HG03060 (cell line): Measurements from ENCODE around the gene LRRC70.
"Not testable (repeated sequence)": the region's sequence is repeated elsewhere in the genome, so short reads cannot be mapped to it uniquely, and the experiment has no call there.

Source experiments
- ATAC-seq: cut with Tn5 transposase; IDR thresholded peaks from one replicate; pipeline ENCODE4 v1.9.1; 2021; ENCODE audit warnings: low read depth, moderate number of reproducible peaks; ENCODE audit not compliant: unreplicated experiment

LRRC70 gene

DNA sequence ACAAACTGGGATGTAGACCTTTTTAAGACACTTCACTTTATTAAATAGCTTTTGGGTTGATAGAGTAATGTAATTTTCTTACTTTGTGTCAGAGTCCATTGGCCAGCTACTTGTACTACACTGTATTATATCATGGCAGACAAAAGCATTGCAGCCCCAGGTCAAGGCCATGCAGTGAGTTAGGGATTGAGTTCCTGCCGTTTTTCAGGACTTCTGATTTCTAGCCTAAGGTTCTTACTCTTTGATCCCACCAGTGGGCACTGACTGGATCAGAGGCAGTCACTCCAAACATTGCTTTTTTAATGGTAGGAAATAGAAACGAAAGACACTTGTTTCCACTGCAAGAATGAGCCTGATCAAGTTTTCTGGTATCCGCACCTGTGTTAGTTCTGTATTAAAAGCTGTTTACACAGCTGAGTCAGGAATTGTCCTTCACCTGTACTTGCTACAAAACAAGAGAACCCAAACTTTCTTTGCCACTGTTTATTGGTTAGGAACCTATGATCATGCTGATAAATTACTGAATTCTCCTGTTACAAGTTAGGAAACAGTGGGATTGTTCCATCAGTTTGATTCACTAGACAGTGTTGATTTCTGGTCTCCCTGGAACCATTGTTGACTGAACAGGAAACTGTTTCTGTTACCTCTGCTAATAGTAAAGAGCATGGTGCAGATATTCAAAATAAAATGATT, 22.1 kb downstream of the LRRC70 start:
- no peak for ATAC-seq

DNA sequence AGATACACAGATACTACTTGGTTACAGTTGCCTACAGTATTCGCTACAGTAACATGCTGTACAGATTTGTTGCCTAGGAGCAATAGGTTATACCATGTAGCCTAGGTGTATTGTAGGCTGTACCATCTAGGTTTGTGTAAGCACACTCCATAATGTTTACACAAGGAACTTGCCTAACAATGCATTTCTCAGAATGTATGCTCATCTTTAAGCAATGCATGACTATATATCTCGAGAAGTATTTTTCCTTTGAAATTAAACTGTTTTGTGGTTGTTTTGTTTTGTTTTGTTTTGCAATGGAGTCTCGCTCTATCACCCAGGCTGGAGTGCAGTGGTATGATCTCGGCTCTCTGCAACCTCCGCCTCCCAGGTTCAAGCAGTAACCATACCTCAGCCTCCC, 25.3 kb downstream of the LRRC70 start:
- ATAC-seq: no peak

DNA sequence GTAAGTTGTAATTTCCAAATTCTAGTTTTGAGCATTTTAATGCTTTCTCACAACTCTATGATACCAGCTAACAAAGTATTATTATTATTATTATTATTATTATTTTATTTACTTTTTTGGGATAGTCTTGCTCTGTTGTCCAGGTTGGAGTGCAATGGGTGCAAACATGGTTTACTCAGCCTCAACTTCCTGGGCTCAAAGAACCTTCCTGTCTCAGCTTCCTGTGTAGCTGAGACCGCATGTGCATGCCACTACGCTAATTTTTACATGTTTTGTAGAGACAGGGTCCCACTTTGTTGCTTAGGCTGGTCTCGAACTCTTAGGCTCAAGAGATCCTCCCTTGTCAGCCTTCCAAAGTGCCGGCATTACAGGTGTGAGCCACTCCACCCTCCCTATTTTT, 27.0 kb downstream of the LRRC70 start:
- ATAC-seq: no peak

DNA sequence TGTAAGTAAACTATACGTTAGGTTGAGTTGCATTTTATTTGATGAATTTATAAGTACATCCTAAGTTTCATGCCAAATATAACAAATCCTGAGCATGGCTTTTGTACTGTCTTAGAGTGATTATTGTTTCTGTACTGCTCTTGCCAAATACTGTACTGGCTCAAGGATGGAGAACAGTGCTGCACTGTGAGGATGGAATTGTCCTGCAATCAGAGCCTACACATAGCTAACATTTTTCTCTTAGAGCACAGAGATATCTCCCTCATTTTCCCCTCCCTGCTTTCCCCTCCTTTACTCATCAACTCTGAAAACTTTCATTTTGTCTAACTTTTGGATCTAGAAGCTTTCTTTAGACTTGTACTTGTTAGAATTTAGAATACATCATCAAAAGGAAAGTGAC, 28.3 kb downstream of the LRRC70 start:
- ATAC-seq: no peak

DNA sequence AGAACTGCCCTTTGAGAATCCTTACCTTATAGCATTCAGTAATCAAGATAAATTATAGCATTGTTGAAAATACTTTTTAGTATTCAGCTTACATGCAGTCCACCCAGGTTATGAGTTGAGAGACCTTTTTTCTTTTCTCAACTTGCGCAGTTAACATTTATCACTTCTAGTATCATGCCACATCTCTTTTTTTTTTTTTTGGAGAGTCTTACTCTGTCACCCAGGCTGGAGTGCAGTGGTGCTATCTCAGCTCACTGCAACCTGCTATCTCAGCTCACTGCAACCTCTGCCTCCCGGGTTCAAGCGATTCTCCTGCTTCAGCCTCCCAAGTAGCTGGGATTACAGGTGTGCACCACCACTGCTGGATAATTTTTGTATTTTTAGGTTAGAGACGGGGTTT, 29.0 kb downstream of the LRRC70 start:
- no peak for ATAC-seq

DNA sequence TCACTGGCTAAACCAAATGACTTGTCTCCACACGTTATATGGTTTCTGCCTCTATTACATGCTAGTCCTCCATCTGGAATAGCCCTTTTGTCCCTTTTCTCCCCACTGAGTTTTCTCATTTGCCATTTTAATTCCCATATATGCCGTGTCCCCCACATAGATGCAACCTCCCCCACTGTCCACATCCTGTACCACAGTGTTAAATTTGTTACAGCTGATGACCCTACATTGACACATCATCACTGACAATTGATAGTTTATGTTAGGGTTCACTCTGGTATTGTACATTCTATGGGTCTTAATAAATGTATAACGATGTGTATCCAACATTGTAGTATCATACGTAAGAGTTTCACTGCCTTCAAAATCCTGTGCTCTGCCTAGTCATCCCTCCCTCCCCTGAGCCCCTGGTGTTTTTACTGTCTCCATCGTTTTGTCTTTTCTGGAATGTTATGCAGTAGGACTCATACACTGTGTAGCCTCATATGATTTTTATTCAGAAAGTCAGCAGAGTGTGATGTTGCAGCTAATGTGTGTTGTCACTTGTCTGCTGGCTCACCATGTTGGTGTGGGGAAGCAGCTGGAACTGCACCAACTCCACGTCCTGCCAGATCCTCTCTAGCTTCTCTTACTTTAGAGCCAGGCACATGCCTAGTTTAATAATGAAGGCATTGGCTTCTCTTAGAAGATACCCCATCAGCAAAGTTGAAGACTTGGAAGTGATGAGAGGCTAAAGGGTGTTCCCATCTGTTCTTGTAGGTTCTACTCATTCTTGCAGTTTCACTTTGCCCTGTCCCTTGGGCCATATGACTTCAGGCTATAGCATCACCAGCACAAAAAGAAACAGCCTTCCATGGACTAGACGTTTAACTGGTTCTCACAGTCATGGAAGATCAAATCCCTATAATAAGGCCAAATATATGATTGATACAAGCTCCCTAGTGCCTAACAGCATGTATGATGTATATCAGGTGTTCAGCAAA, 30.2 kb downstream of the LRRC70 start:
- no peak for ATAC-seq

DNA sequence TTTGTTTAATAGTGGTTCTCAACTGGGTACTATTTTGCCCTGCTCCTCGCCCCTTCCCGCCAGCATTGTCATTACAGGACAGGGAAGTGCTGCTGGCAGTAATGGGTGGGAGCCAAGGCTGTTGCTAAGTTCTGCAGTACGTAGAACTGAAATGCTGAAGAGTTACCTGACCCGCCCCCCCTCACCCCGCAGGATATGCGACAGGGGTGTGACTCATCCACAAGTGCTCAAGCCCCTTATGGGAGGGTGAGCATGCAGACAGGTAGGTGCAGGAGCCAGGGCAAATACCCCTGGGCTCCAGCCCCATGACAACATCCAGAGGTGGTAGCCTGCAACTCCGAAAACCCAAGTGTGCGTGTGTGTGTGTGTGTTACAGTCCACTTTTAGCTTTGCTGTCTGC, 35.7 kb downstream of the LRRC70 start:
- no peak for ATAC-seq

DNA sequence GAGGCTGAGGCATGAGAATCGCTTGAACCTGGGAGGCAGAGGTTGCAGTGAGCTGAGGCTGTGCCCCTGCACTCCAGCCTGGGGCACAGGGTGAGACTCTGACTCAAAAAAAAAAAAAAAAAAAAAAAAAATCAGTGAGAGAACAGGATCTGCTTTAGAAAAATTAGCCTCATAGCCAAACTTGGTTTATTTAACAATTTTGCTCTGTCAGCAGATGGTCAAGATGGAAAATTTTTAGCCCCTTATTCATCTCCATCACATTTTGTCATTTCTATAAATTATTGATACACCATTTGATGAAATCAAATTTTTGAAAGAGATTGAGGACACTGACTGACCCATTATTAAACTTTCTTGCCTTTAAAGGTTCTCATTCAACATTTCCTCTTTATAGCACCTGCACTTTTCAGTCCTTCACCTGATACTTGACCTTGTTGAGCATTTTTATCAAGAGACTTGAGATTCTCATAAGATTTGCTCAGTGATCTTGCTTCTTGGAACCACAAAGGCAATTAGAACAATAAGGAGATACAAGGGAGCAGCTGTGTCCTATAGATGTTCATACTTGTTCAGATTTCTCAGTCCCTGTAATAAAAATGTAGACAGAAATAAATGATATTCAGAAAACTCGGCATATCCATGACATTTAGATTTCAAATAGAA, 38.1 kb downstream of the LRRC70 start:
- ATAC-seq: no peak

DNA sequence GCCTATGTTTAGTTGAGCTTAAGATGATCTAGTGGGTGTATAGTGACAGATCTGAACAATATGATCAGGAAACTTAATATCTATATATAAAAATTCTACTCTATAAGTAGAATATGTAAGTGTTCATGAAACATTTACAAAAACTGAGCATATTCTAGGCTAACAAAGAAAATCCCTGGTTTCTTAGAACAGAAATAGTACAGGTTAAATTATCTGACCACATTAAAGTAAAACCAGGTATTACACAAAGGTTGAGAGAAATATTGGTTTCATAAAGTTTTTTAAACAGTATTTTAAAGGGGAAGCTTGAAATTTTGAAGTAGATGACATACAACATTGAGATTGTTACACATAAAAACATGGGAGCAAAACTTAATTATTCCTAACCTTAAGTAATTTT, 39.3 kb downstream of the LRRC70 start:
- ATAC-seq: no peak

DNA sequence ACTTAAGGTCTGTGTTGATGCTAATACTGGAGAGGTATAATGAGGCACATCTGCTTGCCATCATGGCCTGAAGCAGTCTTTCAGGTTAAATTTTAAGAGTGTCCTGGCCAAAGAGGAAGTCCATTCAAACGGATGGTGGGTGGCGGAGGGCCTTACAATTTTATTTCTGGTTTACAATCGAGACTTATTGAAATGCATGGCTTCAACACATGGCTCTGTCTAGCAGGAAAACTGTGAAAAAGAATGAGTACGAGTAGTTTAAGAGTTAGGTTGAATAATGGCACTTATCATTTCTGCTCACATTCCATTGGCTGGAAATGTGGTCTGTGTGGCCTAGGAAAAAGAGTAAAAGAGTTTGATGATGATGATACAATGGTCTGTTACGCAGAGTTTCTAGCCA, 42.1 kb downstream of the LRRC70 start:
- ATAC-seq: no peak

DNA sequence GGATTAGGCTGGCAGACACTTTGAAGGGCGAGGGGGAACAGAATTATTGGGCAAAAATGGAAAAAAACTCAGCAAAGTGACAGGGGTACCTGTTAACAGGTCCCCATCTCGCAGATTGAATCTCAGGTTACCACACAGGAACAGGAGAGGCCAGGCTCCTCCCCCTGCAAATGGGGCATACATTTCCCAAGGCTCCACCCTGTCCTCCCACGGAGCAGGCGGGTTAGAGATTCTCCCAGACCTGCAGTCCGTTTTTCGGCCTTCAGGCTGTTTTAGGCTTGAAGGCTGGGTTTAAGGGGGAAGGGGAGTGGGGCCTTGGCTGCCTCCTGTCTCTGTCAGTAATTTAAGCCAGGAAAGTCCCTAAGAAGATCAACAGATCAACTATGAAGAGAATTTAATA, 42.7 kb downstream of the LRRC70 start:
- no peak for ATAC-seq

DNA sequence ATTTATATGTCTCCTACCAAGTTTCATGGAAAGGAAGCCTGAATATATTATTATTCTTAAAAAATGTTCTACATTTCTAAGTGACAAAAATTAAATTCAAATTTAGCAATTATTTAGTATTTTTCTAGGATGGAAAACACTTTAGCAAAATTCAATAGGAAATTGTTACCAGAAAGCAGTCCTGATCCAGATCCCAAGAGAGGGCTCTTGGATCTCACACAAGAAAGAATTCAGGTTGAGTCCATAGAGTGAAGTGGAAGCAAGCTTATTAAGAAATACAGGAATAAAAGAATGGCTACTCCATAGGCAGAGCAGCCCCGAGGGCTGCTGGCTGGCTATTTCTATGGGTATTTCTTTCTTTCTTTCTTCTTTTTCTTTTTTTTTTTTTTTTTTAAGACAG, 44.7 kb downstream of the LRRC70 start:
- no peak for ATAC-seq

DNA sequence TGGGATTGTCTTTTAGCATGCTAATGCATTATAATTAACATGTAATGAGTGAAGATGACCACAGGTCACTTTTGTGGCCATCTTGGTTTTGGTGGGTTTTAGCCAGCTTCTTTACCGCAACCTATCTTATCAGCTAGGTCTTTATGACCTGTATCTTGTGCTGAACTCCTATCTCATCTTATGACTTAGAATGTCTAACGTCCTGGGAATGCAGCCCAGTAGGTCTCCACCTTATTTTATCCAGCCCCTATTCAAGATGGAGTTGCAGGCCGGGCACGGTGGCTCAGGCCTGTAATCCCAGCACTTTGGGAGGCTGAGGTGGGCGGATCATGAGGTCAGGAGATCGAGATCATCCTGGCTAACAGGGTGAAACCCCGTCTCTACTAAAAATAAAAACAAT, 45.8 kb downstream of the LRRC70 start:
- not testable (repeated sequence) for ATAC-seq

DNA sequence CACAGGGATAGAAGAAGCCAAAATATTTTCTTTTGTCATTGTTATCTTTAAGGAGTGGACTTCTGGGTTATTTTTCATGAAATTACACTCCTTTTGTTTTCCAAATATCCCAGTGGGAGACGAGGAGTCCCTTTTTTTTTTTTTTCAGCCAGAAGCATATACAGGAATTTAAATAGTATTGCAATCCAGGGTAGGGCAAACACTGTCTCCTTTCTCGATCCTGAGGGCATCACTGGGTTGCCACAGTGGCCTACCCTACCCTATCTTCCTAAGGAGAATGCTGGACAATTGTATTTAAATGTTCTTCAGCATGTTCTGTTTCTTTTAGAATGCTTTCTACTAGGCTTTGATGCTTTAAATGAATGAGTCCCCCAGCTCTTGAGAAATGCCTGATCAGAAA, 47.9 kb downstream of the LRRC70 start:
- ATAC-seq: no peak

DNA sequence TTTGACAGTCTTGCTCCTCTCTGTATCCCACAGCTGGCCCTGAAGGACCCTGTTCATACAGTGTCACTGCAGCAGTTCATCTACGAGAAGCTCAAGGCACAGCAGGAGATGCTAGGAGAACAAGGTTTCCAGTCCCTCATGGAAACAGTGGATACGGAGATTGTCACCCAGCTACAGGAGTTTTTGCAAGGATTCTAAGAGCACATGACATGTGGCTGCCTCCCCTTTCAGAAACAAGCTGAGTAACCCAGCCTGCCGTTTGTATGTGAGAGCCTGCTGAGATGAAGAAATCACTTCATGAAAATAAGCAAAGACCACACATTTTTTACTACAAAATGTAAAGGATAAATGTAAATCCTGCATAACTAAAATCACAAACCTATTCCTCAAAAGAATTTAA, 48.5 kb downstream of the LRRC70 start:
- ATAC-seq: no peak

DNA sequence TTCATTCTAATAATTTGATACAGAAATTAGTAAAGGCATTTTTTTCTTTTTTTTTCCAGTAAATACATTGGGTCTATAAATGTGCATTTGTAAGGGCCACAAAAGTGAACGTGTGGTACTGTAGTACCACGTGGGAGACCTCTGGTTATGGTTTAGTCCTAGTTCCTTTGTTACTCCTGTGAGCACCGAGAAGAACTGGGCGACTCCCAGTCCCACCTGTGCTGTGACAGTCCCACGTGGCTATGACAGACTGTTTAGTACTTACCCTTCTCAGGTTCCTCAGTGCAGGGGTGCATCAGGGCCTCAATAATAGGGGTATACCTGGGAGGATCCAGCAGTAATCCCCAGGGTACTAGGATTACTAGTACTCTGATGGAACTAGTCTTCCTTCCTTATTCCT, 49.3 kb downstream of the LRRC70 start:
- no peak for ATAC-seq
